Measurements from ENCODE around the gene GLG1.

DNA sequence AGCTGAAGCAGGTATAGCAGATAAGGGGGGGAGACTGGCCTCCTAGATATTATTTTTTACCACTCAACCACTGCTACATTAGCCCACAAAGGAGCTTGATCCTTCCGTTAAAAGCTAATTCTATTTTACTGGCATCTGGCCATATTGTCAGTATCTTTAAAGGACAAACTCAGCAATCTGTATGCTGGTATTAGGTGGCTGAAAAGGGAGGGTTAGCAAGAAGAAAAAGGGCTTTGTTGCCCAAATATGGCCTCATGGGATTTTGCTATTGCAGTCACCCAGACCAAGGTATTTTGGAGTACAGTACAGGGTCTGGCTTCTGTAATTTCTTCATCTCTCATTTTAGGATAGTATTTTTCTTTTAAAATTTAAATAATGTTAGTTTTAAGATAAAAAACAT, 45.3 kb upstream of the GLG1 start:
- TF ChIP-seq CTCF (IDR thresholded peaks at IDR 0.05) (no peak), JUNB (IDR thresholded peaks at IDR 0.05) (no peak), MAZ (IDR thresholded peaks at IDR 0.05; ENCODE audit: borderline replicate concordance, low read depth, low read length) (no peak), POLR2A (IDR thresholded peaks at IDR 0.05; ENCODE audit: low read length) (no peak), SREBF2 (IDR thresholded peaks at IDR 0.05) (no peak), ZNF302 (CRISPR knock-in tag; IDR thresholded peaks at IDR 0.05) (no peak), EP300 (IDR thresholded peaks at IDR 0.05) (no peak), ESRRA (IDR thresholded peaks at IDR 0.05; ENCODE audit: borderline replicate concordance, low read length) (no peak)
- TF ChIP-seq, protein P1, sequence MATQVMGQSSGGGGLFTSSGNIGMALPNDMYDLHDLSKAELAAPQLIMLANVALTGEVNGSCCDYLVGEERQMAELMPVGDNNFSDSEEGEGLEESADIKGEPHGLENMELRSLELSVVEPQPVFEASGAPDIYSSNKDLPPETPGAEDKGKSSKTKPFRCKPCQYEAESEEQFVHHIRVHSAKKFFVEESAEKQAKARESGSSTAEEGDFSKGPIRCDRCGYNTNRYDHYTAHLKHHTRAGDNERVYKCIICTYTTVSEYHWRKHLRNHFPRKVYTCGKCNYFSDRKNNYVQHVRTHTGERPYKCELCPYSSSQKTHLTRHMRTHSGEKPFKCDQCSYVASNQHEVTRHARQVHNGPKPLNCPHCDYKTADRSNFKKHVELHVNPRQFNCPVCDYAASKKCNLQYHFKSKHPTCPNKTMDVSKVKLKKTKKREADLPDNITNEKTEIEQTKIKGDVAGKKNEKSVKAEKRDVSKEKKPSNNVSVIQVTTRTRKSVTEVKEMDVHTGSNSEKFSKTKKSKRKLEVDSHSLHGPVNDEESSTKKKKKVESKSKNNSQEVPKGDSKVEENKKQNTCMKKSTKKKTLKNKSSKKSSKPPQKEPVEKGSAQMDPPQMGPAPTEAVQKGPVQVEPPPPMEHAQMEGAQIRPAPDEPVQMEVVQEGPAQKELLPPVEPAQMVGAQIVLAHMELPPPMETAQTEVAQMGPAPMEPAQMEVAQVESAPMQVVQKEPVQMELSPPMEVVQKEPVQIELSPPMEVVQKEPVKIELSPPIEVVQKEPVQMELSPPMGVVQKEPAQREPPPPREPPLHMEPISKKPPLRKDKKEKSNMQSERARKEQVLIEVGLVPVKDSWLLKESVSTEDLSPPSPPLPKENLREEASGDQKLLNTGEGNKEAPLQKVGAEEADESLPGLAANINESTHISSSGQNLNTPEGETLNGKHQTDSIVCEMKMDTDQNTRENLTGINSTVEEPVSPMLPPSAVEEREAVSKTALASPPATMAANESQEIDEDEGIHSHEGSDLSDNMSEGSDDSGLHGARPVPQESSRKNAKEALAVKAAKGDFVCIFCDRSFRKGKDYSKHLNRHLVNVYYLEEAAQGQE (IDR thresholded peaks at IDR 0.05): no peak
- TF ChIP-seq, protein P2, sequence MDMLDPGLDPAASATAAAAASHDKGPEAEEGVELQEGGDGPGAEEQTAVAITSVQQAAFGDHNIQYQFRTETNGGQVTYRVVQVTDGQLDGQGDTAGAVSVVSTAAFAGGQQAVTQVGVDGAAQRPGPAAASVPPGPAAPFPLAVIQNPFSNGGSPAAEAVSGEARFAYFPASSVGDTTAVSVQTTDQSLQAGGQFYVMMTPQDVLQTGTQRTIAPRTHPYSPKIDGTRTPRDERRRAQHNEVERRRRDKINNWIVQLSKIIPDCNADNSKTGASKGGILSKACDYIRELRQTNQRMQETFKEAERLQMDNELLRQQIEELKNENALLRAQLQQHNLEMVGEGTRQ (IDR thresholded peaks at IDR 0.05): no peak

Measured in A549 (cell line).